ENCODE measurements around the gene MED12L. TPM values are rescaled to one million over a fixed set of nuclear protein-coding genes. Genes with fewer than 3 reads are reported as not detected.

MED12L gene
- total RNA-seq, 1 experiment from 2014 or later, result 3.0 TPM

- Histone ChIP-seq H3K79me2 (ENCODE audit: low read depth) (peaks cover 51% of the 10 kb centered on the region), H3K4me2 (peak overlapping the region; percentile 70), H3K27ac (peak overlapping the region; percentile 96), H2AFZ (no peak overlapping the region), H4K20me1 (ENCODE audit: insufficient read depth) (no peaks in the 10 kb centered on the region), H3K36me3 (ENCODE audit: low read depth) (no peaks in the 10 kb centered on the region), H3F3A (ENCODE audit: insufficient read depth, low read depth) (peaks cover 52% of the 10 kb centered on the region), H3K4me3 (no peak overlapping the region), H3K4me1 (replicated peaks; ENCODE audit: insufficient read depth) (peaks cover 68% of the 10 kb centered on the region), H3K27me3 (ENCODE audit: insufficient read depth, low read depth) (no peaks in the 10 kb centered on the region), H3K9me2 (ENCODE audit: insufficient read depth) (no peaks in the 10 kb centered on the region), H3K9me3 (ENCODE audit: insufficient read depth, low read depth) (no peaks in the 10 kb centered on the region)
- ChIA-PET POLR2A (ENCODE audit: unreplicated experiment) (interaction anchor here (1.3 kb wide), 1 partner anchor 10 kb away, joined by 6 read pairs; the partner anchor contains the start of gene GPR87), CTCF (interaction anchor here (0.6 kb wide), 1 partner anchor 1931 kb away, joined by 3 read pairs; no protein-coding TSS in a partner anchor)
- DNase-seq, result peak in 1 of 2 experiments; percentile 62
- BruUV-seq (replicated peaks), result no TSS peak
- intact Hi-C loops (cut with micrococcal nuclease; ENCODE audit: unreplicated experiment), result loop anchor here (5.0 to 10.0 kb wide), 3 partner anchors 530 to 958 kb away; partner anchors contain the start of gene MBNL1
- TF ChIP-seq CTCF (conservative IDR thresholded peaks at IDR 0.05), result no peak
- TF ChIP-seq EZH2 (IDR thresholded peaks at IDR 0.05; ENCODE audit: low read depth), result no peak
Measured at GRCh38 chr3:151307131-151307530, 221.7 kb downstream of the MED12L start.

GRCh38 chr3:151307583-151308488 is 222.4 kb downstream of the MED12L start:
- Histone ChIP-seq H3K9me2 (ENCODE audit: insufficient read depth) (no peaks in the 10 kb centered on the region), H3K27me3 (ENCODE audit: insufficient read depth, low read depth) (no peaks in the 10 kb centered on the region), H2AFZ (no peak overlapping the region), H3K4me3 (no peak overlapping the region), H3K79me2 (ENCODE audit: low read depth) (peaks cover 49% of the 10 kb centered on the region), H3K36me3 (ENCODE audit: low read depth) (no peaks in the 10 kb centered on the region), H3K27ac (peak overlapping the region; percentile 96), H3K4me1 (replicated peaks; ENCODE audit: insufficient read depth) (peaks cover 67% of the 10 kb centered on the region), H3K4me2 (peak overlapping the region; percentile 70), H3F3A (ENCODE audit: insufficient read depth, low read depth) (peaks cover 52% of the 10 kb centered on the region), H3K9me3 (ENCODE audit: insufficient read depth, low read depth) (no peaks in the 10 kb centered on the region), H4K20me1 (ENCODE audit: insufficient read depth) (no peaks in the 10 kb centered on the region)
- ChIA-PET CTCF (interaction anchor here (0.6 kb wide), 1 partner anchor 1932 kb away, joined by 3 read pairs; no protein-coding TSS in a partner anchor), POLR2A (ENCODE audit: unreplicated experiment) (interaction anchor here (0.7 to 1.3 kb wide), 2 partner anchors 9 to 31 kb away, joined by 6 read pairs; partner anchors contain the start of gene GPR87)
- intact Hi-C loops (cut with micrococcal nuclease; ENCODE audit: unreplicated experiment), result loop anchor here (5.0 to 10.0 kb wide), 3 partner anchors 529 to 957 kb away; partner anchors contain the start of gene MBNL1
- no peak for TF ChIP-seq EZH2 (IDR thresholded peaks at IDR 0.05; ENCODE audit: low read depth)
- TF ChIP-seq CTCF (conservative IDR thresholded peaks at IDR 0.05), result no peak
- DNase-seq, result no peak
- BruUV-seq (replicated peaks), result no TSS peak

GRCh38 chr3:151309566-151309965 is 224.1 kb downstream of the MED12L start:
- Histone ChIP-seq H3K4me3 (no peak overlapping the region), H2AFZ (no peak overlapping the region), H3K9me3 (ENCODE audit: insufficient read depth, low read depth) (no peaks in the 10 kb centered on the region), H3K79me2 (ENCODE audit: low read depth) (peaks cover 53% of the 10 kb centered on the region), H4K20me1 (ENCODE audit: insufficient read depth) (no peaks in the 10 kb centered on the region), H3K27me3 (ENCODE audit: insufficient read depth, low read depth) (no peaks in the 10 kb centered on the region), H3K36me3 (ENCODE audit: low read depth) (no peaks in the 10 kb centered on the region), H3K27ac (peak overlapping the region; percentile 96; the same call in 1 of the 2 replicates), H3F3A (ENCODE audit: insufficient read depth, low read depth) (peaks cover 39% of the 10 kb centered on the region), H3K4me2 (no peak overlapping the region), H3K4me1 (replicated peaks; ENCODE audit: insufficient read depth) (peaks cover 63% of the 10 kb centered on the region), H3K9me2 (ENCODE audit: insufficient read depth) (no peaks in the 10 kb centered on the region)
- no TSS peak for BruUV-seq (replicated peaks)
- ChIA-PET CTCF (no interaction called here), POLR2A (ENCODE audit: unreplicated experiment) (no interaction called here)
- intact Hi-C loops (cut with micrococcal nuclease; ENCODE audit: unreplicated experiment), result loop anchor here (5.0 to 10.0 kb wide), 3 partner anchors 528 to 955 kb away; partner anchors contain the start of gene MBNL1
- TF ChIP-seq CTCF (conservative IDR thresholded peaks at IDR 0.05) (no peak), EZH2 (IDR thresholded peaks at IDR 0.05; ENCODE audit: low read depth) (no peak)
- DNase-seq, result no peak
